HG03064 (cell line): Measurements from ENCODE around the gene DLEU7.

Experiments used
- ATAC-seq: cut with Tn5 transposase; IDR thresholded peaks from one replicate; pipeline ENCODE4 v1.9.1; 2021; ENCODE audit warnings: low read depth; ENCODE audit not compliant: unreplicated experiment

Gene DLEU7

DNA sequence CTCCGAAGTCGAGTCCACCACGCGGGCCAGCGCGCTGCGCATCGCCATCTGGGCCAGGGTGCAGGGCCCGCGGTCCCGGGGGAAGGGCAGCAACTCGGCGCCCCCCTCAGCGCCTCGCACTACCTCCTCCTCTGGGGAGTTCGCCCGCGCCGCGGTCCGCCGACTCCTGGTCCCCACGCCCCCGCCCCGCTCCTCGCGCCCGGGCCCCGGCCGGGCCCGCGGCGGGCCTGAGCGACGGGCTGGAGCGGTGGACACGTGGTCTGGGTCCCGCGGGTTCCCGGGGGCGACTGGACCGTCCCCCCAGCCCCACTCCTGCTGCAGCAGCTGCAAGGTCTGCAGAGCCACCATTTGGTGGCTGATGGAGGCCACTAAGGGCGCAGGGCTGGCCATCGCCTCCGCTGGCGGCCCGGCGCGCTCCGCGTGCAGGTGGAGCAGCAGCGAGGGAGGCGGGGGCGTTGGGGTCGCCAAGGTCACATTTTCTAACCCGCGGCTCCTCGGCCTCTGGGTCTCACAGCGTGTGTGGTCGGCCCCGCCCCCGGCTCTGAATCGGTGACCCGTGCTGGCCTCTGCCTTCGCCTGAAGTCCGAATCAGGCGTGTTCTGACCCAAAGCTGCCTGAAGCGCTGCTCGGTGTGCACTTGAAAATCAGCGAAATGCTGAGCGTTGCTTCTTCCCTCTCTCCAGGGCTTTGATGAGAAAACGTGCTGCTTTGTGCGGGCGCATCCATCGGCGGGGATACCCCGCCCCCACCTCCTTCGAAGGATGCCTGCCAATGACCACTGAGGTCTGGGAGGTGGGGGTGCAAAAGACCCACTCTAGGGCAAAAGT lies at the start of gene DLEU7:
DLEU7 (minus strand) TSS at position 436 of the 827 bp plus-strand sequence; CDS start at position 390, 46 bp downstream.
- no peak for ATAC-seq

DNA sequence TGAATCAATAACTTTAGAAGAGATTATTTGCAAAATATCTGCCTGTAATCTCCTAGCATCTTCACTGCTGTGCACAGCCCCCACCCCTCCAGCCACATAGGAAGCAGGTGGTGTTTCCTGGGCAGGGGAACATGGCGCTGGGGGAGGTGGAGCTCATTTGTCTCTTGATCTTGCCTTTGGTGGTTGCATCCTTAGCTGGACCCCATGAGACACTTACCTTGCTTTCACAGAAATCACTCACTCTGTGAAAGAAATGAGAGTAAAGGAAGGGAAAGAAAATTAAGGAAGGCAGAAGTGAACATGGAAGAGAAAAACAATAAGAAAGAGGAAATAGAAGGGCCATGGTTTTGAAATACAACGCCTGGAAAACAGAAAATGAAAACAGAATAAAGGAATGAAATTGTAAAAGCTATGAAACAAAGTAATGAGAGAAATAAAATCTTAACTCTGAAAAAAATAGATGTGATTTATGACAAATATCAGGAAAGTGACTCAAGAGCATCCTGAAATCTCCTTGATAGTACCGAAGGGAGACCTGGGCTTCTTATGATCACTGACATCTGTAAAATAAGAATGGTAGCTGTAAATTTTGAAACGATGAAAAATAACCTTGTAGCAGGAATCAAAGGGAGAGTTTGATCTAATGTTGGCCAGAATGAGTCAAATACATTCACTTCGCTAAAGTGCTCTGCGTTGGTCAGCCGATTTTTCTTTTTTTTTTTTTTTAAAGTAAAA lies 48.9 kb upstream of the DLEU7 start:
- ATAC-seq, result no peak

DNA sequence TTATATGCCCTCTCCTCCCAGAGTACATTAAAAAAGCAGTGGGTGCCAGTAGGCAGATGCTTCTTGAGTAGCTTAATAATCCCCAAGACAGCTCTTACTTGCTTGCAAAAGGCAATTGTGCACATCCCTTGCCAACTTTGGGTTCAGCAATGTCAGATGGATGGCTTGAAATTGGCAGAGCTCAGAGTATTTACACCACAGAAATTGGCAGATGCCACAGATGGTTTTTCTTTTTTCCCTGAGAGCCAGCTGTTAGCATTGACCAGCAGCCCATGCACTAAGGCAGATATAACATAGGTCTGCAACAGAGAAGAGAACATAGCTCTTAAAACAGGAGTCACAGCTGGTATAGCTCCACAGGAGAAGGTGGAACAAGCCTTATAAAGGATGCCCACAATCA lies 47.7 kb upstream of the DLEU7 start:
- no peak for ATAC-seq

DNA sequence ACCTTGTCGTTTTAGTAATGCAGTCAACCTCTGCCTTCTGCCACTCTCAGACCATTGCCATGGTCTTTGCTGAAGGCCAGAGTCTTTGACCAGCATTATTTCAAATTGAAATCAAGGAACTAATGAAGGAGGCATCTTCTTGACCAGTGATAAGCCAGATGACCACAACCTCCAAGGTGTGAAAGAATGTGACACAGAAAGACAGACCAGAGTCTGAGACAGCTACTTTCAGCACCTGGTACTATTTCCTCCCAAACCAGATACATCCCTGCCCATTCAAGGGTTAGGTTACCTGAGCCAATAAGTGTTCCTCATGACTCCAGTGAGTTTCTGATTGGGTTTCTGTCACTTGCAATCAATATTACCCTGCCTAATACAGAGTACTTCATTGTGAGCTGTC lies 45.8 kb upstream of the DLEU7 start:
- ATAC-seq, result no peak

DNA sequence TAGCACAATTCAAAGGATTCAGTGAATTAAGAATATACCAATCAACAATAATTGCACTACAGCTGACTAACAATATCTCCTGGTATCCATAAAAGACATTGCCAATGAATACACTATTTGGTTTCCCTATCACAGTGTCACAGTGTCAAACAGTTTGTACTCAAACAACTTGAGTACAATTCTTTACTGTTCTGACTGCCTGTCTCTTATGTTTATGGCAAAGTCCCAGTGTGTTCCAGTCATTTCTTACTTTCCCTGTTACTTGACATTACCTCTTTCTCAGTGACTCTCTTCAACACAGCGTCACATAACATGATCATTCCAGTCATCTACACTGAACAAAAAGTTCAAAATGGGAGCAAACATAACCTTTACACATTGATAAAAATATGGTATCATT lies 44.9 kb upstream of the DLEU7 start:
- ATAC-seq, result no peak

DNA sequence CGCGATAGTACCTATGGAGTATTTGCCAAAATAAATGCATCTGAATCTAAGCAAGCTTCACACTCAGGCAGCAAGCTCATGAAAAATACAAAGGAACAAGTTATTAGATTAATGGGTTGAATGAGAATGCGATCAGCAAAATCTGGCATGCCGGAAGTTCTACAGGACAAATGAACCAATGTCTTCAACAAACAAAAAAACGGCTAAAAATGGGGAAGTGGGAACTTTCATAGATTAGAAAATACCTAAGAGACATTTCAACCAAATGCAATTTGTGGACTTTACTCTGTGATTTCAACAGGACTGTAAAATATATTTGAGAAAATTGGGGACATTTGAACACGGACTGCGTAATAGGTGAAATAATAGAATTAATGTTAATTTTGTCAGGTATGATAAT lies 43.7 kb upstream of the DLEU7 start:
- no peak for ATAC-seq

DNA sequence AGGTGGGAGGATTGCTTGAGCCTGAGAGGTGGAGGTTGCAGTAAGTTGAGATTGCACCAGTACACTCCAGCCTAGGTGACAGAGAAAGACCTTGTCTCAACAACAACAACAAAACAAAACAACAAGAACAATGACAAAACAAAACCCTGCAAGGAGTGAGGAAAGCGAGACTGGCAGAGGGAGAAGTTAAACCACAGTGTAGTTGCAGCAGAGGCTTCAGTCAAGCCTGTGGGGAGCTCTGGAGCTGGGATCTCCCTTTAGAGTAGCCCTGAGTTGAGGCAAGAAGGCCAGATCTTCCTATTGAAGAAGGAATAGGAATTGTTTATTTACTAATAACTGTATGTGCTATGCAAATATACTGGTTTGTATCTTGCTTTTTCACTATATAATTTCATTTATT lies 40.8 kb upstream of the DLEU7 start:
- no peak for ATAC-seq

DNA sequence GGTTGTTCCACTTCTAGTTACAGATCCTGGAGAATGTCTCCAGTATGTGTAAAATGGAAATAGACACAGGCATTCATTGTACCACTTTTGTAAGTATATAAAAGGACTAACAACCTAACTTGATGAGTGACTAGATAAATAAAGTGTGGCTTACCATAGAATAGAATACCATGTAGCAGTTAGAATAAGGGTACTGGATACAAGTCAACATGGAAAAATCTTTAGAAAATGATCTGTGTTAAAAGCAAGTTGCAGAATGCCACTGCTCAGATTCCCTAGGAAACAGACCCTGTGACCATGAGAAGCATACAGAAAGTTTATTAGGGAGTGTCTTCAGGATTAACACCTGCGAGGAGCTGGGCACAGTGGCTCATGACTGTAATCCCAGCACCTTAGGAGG lies 40.2 kb upstream of the DLEU7 start:
- ATAC-seq, result no peak

DNA sequence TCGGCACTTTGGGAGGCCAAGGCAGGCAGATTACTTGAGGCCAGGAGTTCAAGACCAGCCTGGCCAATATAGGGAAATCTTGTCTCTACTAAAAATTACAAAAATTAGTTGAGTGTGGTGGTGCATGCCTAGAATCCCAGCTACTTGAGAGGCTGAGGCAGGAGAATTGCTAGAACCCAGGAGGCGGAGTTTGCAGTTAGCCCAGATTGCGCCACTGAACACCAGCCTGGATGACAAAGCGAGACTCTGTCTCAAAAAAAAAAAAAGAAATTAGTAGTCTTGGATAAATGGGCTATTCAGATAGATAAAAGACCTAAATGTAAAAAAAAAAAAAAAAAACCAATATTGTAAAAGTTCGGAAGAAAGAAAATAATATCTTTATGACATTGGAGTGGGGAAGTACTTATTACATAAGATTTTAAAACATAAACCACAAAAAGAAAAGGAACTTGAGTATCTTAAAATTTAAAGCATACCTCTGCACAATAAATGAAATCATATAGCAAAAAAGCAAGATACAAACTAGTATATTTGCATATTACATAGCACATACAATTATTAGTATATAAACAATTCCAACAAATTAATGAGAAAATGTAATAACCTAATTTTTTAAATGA lies 39.4 kb upstream of the DLEU7 start:
- no peak for ATAC-seq

DNA sequence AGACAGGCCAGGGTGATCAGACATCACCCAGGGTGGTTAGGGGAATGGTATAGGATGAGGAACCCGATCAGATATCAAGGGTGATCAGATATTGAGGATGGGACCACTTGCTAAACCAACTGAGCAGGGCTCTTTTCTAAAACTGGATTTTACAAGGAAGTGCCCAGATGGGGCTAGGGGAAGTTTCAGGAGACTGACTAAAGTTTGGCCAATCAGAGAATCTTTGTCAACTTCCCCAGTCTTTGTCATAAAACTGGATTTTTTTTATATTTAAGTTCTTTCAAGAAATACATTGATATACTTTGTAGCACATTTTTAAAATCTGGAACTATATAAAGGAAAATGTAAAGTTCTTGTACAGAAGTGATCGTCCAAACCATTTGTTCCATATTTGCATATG lies 30.5 kb upstream of the DLEU7 start:
- no peak for ATAC-seq

DNA sequence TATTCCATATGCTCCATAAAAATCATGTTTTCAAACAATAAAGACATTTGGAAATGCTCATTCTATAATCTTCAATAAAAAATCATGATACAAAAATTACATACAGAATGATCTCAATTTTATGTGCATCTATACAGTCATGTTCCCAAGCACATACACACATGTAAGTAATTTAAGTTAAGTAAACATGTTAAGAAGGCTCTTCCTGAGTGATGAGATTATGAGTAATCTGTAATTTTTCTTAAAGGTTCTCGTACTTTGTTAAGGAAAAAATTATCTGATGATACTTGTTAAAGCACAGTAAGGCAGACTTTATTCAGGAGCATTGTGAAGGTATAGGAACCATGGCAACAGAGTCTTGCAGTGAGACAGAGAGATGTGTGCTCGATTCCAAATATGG lies 30.0 kb upstream of the DLEU7 start:
- ATAC-seq, result no peak

DNA sequence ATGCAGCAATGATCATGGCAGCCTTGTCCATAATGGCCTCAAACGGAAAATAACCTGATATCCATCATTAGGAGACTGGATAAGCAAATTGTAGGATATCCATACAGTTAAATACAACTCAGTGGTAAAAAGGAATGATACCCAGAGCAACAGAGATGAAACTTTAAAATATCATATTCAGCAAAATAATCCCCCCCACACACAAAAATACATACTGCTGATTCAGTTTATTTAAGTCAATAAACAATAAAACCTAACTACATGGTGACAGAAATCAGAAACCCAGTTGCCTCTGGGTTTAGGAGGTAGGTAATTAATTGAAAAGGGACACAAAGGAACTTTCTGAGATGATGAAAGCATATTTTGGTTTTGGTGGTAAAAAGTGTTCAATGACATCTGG lies 27.9 kb upstream of the DLEU7 start:
- ATAC-seq, result no peak

DNA sequence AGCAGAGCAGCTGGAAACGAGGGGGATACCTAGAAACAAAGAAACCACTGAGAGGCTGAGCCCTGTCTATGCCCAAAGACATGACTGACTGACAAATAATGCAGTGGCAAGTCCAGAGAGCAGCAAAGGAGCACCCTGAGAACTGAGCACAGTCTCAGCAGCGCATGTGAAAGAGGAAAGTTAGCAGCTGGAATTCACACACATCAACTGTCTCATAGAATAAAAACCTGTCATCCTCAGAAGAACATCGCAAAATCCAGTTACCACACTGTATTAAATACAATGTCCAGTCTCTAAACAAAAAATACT lies 24.1 kb upstream of the DLEU7 start:
- ATAC-seq, result no peak

DNA sequence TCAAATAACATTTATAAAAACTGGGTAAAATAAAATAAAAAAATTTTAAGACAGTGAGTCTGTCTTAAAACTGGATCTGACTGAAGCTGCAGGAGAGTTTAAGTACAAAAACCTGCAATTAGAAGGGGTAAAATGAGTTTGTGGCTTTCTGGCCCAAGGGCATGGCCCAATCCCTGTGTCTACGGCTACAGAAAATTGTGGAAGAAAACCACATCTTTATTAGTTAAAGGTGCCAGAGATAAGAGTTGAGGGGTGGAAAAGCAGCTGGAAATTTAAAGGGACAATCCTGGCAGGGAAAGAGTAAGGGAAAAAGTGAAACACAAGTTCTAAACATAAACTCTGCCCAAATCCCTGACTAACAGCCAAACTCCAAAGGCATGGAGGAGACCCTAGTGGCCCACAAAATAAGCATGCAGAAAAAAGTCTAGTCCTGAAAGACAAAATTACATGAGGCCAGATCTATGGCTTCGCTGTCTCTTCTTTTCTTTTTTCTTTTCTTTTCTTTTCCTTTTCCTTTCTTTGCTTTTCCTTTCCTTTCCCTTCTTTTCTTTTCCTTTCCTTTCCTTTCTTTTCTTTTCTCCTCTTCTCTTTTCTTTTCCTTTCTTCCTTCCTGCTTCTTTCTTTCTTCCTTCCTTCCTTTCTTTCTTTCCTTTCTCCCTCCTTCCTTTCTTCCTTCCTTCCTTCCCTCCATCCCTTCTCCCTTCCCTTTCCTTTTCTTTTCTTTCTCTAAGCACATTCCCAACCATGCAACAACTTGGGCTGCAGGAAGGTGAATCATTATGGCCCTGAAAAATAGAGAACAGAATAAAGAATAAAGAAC lies 23.5 kb upstream of the DLEU7 start:
- ATAC-seq, result no peak

DNA sequence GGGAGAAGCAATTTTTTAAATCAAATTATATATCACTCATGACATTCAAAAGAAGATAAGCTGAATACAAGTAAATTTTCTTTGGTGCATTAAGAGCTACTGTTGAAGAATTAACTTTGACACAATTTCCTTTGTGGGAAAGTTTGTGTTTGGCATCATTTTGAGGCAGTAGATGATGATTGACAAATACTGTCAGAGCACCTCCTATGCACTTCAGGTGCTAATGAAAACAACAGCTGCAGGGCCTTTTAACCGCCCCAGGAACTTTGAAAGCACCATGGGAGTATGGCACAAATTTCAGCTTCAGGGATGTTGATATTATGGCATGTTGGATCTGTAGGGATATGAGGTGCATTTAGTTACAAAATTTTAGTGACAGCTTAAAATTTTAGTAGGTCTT lies 21.0 kb upstream of the DLEU7 start:
- ATAC-seq, result no peak

DNA sequence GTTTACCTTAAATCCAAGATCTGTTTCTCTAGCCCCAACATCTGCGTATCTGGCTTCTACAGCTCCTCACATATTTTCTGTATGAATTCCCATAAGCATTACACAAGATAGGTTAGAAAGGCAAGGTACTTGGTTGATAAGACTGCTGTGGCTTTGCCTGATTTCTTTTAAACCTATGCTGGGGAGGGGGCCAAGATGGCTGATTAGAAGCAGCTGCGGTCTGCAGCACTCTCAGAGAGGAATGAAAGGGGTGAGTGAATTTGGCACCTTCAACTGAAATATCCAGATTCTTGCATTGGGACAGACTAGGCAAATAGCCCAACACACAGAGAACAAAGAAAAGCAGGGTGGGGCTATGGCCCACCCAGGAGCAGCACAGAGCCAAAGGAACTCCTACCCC lies 12.2 kb upstream of the DLEU7 start:
- no peak for ATAC-seq

DNA sequence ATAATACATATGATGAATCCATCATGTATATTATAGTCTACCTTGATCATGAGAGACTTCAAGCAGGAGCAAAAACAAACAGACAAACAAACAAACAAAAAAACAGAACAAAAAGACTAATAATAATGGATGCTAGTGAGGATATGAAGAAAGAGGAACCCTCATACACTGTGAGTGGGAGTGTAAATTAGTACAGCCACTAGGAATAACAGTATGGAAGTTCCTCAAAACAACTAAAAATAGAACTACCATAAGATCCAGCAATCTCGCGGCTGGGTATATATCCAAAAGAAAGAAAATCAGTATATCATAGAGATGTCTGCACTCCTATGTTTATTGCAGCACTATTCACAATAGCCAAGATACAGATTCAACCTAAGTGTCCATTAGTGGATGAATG lies 7.0 kb upstream of the DLEU7 start:
- ATAC-seq, result no peak

DNA sequence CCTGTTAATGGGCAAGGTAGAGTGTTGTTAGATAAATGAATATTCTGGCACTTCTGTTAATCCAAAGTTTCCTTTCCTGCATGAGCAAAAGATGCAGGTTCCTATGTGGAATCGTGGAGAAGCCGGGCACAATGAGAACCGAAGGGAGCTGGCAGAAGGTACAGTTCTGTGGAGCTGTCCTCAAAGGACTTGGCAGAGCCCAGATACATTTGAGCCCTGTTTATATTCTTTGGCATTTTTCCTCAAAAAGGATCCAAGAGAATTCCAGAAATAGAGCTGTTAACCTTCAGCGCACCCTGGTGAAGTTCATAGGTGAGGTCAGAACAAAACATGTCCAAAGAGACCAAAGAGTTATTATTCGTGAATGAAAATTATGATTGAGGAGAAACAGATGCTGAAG lies 4.0 kb upstream of the DLEU7 start:
- no peak for ATAC-seq

DNA sequence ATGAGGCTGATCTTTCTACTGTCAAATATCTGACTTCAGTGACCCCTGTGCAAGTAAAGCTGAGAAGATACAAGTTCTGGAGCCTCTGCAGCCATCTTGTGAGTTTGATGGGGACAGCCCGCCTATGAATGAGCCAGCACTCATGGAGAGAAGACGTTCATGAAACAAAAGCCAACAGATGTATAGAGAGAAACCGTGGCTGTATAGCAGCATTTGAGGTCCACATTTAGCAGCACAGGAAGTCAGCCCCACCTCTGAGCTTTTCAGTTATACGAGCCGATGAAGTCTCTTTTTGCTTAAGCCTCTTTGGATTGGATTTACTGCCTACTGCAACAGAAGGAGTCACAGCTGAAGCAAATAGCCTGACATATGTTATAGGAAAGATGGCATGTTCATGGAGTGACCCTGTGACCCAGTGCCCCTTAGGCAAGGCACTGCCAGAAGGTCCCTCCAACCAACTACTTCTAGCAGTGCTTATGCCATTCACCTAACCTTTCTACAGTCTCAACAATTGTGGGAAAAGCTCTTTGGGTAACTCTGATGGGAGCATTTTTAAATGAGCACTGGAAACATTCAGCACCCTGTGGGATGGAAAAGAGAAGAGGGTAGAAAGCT lies 3.5 kb upstream of the DLEU7 start:
- ATAC-seq, result no peak

DNA sequence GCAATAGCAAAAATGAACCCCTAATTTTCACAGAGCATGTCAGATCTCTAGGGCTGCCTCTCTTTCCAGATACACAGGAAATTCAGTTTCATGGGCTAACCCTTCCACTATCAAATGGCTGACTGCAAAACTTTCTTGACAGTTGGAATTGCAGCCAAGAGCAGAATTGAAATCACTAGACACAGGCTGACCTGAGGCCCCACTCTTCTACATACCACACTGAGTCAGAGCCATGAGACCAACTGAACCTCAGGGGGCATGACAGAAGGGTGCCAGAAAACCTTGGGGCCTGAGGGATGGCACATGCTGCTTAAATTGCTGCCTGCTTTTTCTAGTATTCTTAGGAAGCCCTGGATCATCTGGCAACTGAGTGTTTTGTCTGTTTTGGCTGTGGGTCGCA lies 1.7 kb upstream of the DLEU7 start:
- no peak for ATAC-seq
